ENCODE measurements around the gene DYSF.
"Not testable (repeated sequence)": the region's sequence is repeated elsewhere in the genome, so short reads cannot be mapped to it uniquely, and the experiment has no call there.

The DYSF gene

GRCh38 chr2:71620116-71620515 is 166.8 kb downstream of the DYSF start:
- no peak for DNase-seq

- DNase-seq, result no peak
These were observed 167.5 kb downstream of the DYSF start for GRCh38 chr2:71620851-71621251.

GRCh38 chr2:71629273-71629672 is 175.9 kb downstream of the DYSF start:
- no peak for DNase-seq

- DNase-seq, result no peak
These were observed 176.6 kb downstream of the DYSF start for GRCh38 chr2:71629771-71630453.

GRCh38 chr2:71630454-71631328 is 177.3 kb downstream of the DYSF start:
- no peak for DNase-seq

- no peak for DNase-seq
These were observed 178.1 kb downstream of the DYSF start for GRCh38 chr2:71631411-71631931.

- no peak for DNase-seq
These were observed 179.7 kb downstream of the DYSF start for GRCh38 chr2:71633086-71633485.

GRCh38 chr2:71634567-71634966 is 181.2 kb downstream of the DYSF start:
- DNase-seq, result no peak

- DNase-seq, result no peak
These were observed 182.4 kb downstream of the DYSF start for GRCh38 chr2:71635798-71636197.

- DNase-seq, result no peak
These were observed 183.8 kb downstream of the DYSF start for GRCh38 chr2:71637168-71637567.

GRCh38 chr2:71637736-71638135 is 184.4 kb downstream of the DYSF start:
- no peak for DNase-seq

GRCh38 chr2:71639735-71640134 is 186.4 kb downstream of the DYSF start:
- no peak for DNase-seq

GRCh38 chr2:71640489-71640888 is 187.1 kb downstream of the DYSF start:
- no peak for DNase-seq

- no peak for DNase-seq
These were observed 190.5 kb downstream of the DYSF start for GRCh38 chr2:71643674-71644357.

- DNase-seq, result no peak
These were observed 192.7 kb downstream of the DYSF start for GRCh38 chr2:71646028-71646427.

GRCh38 chr2:71647356-71647755 is 194.0 kb downstream of the DYSF start:
- no peak for DNase-seq

- DNase-seq, result no peak
These were observed 202.1 kb downstream of the DYSF start for GRCh38 chr2:71655498-71655897.

GRCh38 chr2:71658256-71658655 is 204.9 kb downstream of the DYSF start:
- DNase-seq, result not testable (repeated sequence)

GRCh38 chr2:71658771-71659170 is 205.4 kb downstream of the DYSF start:
- no peak for DNase-seq

- no peak for DNase-seq
These were observed 206.6 kb downstream of the DYSF start for GRCh38 chr2:71659868-71660518.

GRCh38 chr2:71661782-71662181 is 208.4 kb downstream of the DYSF start:
- no peak for DNase-seq

GRCh38 chr2:71662665-71663394 is 209.5 kb downstream of the DYSF start:
- no peak for DNase-seq

All from DMS153 (cell line).